H1 (cell line): Measurements from ENCODE around the gene DGUOK. TPM values are rescaled to one million over a fixed set of nuclear protein-coding genes. Genes with fewer than 3 reads are reported as not detected.

ENCODE experiments used
- CTCF ChIA-PET: fragments of 300-600 bp; sonication (Branson Sonifier 250); formaldehyde crosslinking; loops from one replicate; lab custom pipeline; 2021; ENCODE audit not compliant: partially characterized antibody; lab: Charles Lee
- POLR2A ChIA-PET: fragments of 300-600 bp; sonication (Branson Sonifier 250); formaldehyde crosslinking; loops from one replicate; lab custom pipeline; 2021; ENCODE audit warnings: inconsistent platforms; ENCODE audit not compliant: partially characterized antibody; lab: Charles Lee
- DNase-seq, 2 experiments: peaks; one replicate each; pipeline versions ENCODE4 v3.0.0 to v3.0.0-alpha.2; 2010 to 2022; ENCODE audit warnings: low spot score in 2 of 2, low read depth in 1 of 2, mixed read lengths in 1 of 2
- FAIRE-seq: peaks from 2 replicates; lab custom pipeline; 2011; peaks lifted over from hg19 to GRCh38; lab: Jason Lieb, UNC
- H2AFZ ChIP-seq: 2 replicates; pipeline ENCODE4 v1.8.1; 2012; ENCODE audit warnings: low read length, inconsistent platforms
- H2AK5ac ChIP-seq: 2 replicates; pipeline ENCODE4 v1.6.1; 2013; ENCODE audit warnings: low read depth, low read length
- H2BK120ac ChIP-seq: replicated peaks from 2 replicates; pipeline ENCODE3; 2013; ENCODE audit warnings: low read depth, low read length, inconsistent platforms
- H2BK12ac ChIP-seq: 2 replicates; pipeline ENCODE4 v1.6.1; 2013; ENCODE audit warnings: low read depth, low read length
- H2BK15ac ChIP-seq: 2 replicates; pipeline ENCODE4 v1.6.1; 2013; ENCODE audit warnings: low read length
- H2BK20ac ChIP-seq: 2 replicates; pipeline ENCODE4 v1.6.1; 2013; ENCODE audit warnings: low read length
- H2BK5ac ChIP-seq: 2 replicates; pipeline ENCODE4 v1.6.1; 2013; ENCODE audit warnings: low read depth, low read length
- H3K14ac ChIP-seq: 2 replicates; pipeline ENCODE4 v1.6.1; 2013; ENCODE audit warnings: inconsistent platforms; ENCODE audit not compliant: insufficient read length
- H3K18ac ChIP-seq: 2 replicates; pipeline ENCODE4 v1.6.1; 2013; ENCODE audit warnings: low read length; ENCODE audit errors: extremely low read depth
- H3K23ac ChIP-seq: 2 replicates; pipeline ENCODE4 v1.6.1; 2013; ENCODE audit warnings: inconsistent platforms; ENCODE audit not compliant: insufficient read length
- H3K23me2 ChIP-seq: 2 replicates; pipeline ENCODE4 v1.6.1; 2013; ENCODE audit warnings: low read depth, low read length
- H3K27ac ChIP-seq: 2 replicates; pipeline ENCODE4 v1.6.1; 2011; ENCODE audit warnings: low read depth, low read length, inconsistent platforms
- H3K27me3 ChIP-seq, 4 experiments: replicated peaks in 1 of 4; 1 replicate in 1 of 4; 2 replicates in 3 of 4; pipeline versions ENCODE4 v1.6.1 to v1.8.1; 2011 to 2013; ENCODE audit warnings: low read length in 3 of 4, mild to moderate bottlenecking in 3 of 4, inconsistent platforms in 2 of 4, mixed read lengths in 2 of 4, moderate library complexity in 1 of 4; ENCODE audit not compliant: control insufficient read depth in 3 of 4, insufficient read depth in 3 of 4; ENCODE audit errors: extremely low read depth in 1 of 4
- H3K36me3 ChIP-seq, 4 experiments: 2 replicates each; pipeline versions ENCODE4 v1.6.1 to v1.8.1; 2011 to 2013; ENCODE audit warnings: mild to moderate bottlenecking in 4 of 4, low read length in 3 of 4, moderate library complexity in 2 of 4, control low read depth in 1 of 4, inconsistent platforms in 1 of 4; ENCODE audit not compliant: insufficient read depth in 4 of 4, control insufficient read depth in 2 of 4
- H3K4ac ChIP-seq: replicated peaks from 2 replicates; pipeline ENCODE3; 2013; ENCODE audit warnings: low read length, low read depth, mixed read lengths, inconsistent platforms; ENCODE audit not compliant: insufficient read length
- H3K4me1 ChIP-seq, 4 experiments: replicated peaks in 1 of 4; 1 replicate in 1 of 4; 2 replicates in 3 of 4; pipeline versions ENCODE4 v1.6.1 to v1.8.1; 2011 to 2013; ENCODE audit warnings: low read length in 3 of 4, inconsistent platforms in 2 of 4, mixed read lengths in 1 of 4; ENCODE audit not compliant: insufficient read depth in 4 of 4, control insufficient read depth in 3 of 4
- H3K4me2 ChIP-seq, 2 experiments: 2 replicates each; pipeline versions ENCODE4 v1.6.1 to v1.8.1; 2011 to 2013; ENCODE audit warnings: low read depth in 2 of 2, low read length in 2 of 2, control low read depth in 1 of 2, inconsistent platforms in 1 of 2, mild to moderate bottlenecking in 1 of 2; ENCODE audit not compliant: insufficient read depth in 1 of 2
- H3K4me3 ChIP-seq, 4 experiments: fragments of 200-600, 300-600 bp in 1 of 4; sonication (generic), shearing (Covaris generic), sonication (Bioruptor Twin) in 1 of 4; 2 replicates each; pipeline versions ENCODE4 v1.5.1 to v1.8.1; 2011 to 2016; ENCODE audit warnings: low read length in 4 of 4, low read depth in 3 of 4, control low read depth in 2 of 4, inconsistent platforms in 2 of 4, mild to moderate bottlenecking in 2 of 4, mixed read lengths in 1 of 4, moderate library complexity in 1 of 4; ENCODE audit not compliant: insufficient read depth in 2 of 4; ENCODE audit errors: extremely low read depth in 1 of 4
- H3K56ac ChIP-seq: replicated peaks from 2 replicates; pipeline ENCODE3; 2013; ENCODE audit warnings: low read depth, mild to moderate bottlenecking, mixed read lengths, low read length, inconsistent platforms; ENCODE audit not compliant: insufficient read length
- H3K79me1 ChIP-seq: 2 replicates; pipeline ENCODE4 v1.6.1; 2013; ENCODE audit warnings: low read depth, low read length, control low read depth
- H3K79me2 ChIP-seq, 2 experiments: 2 replicates each; pipeline versions ENCODE4 v1.6.1 to v1.8.1; 2012 to 2013; ENCODE audit warnings: low read length in 2 of 2, mild to moderate bottlenecking in 2 of 2, inconsistent platforms in 1 of 2; ENCODE audit not compliant: insufficient read depth in 2 of 2, control insufficient read depth in 1 of 2
- H3K9ac ChIP-seq, 4 experiments: replicated peaks in 1 of 4; 1 replicate in 1 of 4; 2 replicates in 3 of 4; pipeline versions ENCODE4 v1.6.1 to v1.8.1; 2011 to 2013; ENCODE audit warnings: low read depth in 3 of 4, low read length in 3 of 4, control low read depth in 2 of 4, mild to moderate bottlenecking in 2 of 4, moderate library complexity in 2 of 4, inconsistent platforms in 1 of 4; ENCODE audit errors: extremely low read depth in 1 of 4
- H3K9me3 ChIP-seq, 2 experiments: 2 replicates each; pipeline versions ENCODE4 v1.6.1 to v1.8.1; 2012 to 2013; ENCODE audit warnings: mild to moderate bottlenecking in 2 of 2, moderate library complexity in 2 of 2, control low read depth in 1 of 2, inconsistent platforms in 1 of 2, low read depth in 1 of 2, low read length in 1 of 2, mixed read lengths in 1 of 2; ENCODE audit not compliant: insufficient read depth in 2 of 2
- H4K20me1 ChIP-seq, 2 experiments: replicated peaks in 1 of 2; 2 replicates each; pipeline versions ENCODE3 to v1.8.1; 2011 to 2013; ENCODE audit warnings: inconsistent platforms in 2 of 2, low read length in 2 of 2, mild to moderate bottlenecking in 1 of 2; ENCODE audit not compliant: insufficient read depth in 2 of 2, control insufficient read depth in 1 of 2
- H4K5ac ChIP-seq: 2 replicates; pipeline ENCODE4 v1.6.1; 2013; ENCODE audit warnings: low read length, low read depth, mixed read lengths, inconsistent platforms; ENCODE audit not compliant: insufficient read length
- H4K8ac ChIP-seq: 2 replicates; pipeline ENCODE4 v1.8.0; 2013; ENCODE audit warnings: mild to moderate bottlenecking, moderate library complexity, low read length, inconsistent platforms; ENCODE audit not compliant: insufficient read depth; ENCODE audit errors: extremely low read depth
- H4K91ac ChIP-seq: replicated peaks from 2 replicates; pipeline ENCODE3; 2013; ENCODE audit warnings: low read length, mixed read lengths, inconsistent platforms; ENCODE audit not compliant: insufficient read length
- ASH2L ChIP-seq: fragments of 200-600, 300-600 bp; sonication (generic); IDR thresholded peaks from one replicate; pipeline ENCODE4 v1.7.1; 2017; ENCODE audit warnings: low read length
- CTCF ChIP-seq, 3 experiments: IDR thresholded peaks; 1 replicate in 2 of 3; 2 replicates in 1 of 3; pipeline versions ENCODE4 v1.5.1 to v1.6.1; 2011; ENCODE audit warnings: low read length in 3 of 3, mild to moderate bottlenecking in 3 of 3, inconsistent platforms in 2 of 3, low read depth in 1 of 3, moderate library complexity in 1 of 3; ENCODE audit not compliant: insufficient read depth in 1 of 3; ENCODE audit errors: control extremely low read depth in 1 of 3
- E2F6 ChIP-seq: IDR thresholded peaks from 2 replicates; pipeline ENCODE4 v1.6.1; 2012; ENCODE audit warnings: inconsistent platforms
- GABPA ChIP-seq: IDR thresholded peaks from 2 replicates; pipeline ENCODE4 v1.6.1; 2011; ENCODE audit warnings: mild to moderate bottlenecking, low read length, moderate library complexity, borderline replicate concordance; ENCODE audit not compliant: insufficient read depth
- HDAC2 ChIP-seq, 2 experiments: fragments of 300-600 bp in 1 of 2; sonication (generic) in 1 of 2; IDR thresholded peaks; 2 replicates each; pipeline ENCODE4 v1.6.1; 2011 to 2012; ENCODE audit warnings: low read depth in 2 of 2, low read length in 2 of 2, mild to moderate bottlenecking in 2 of 2, moderate library complexity in 2 of 2, borderline replicate concordance in 1 of 2, inconsistent platforms in 1 of 2
- KDM4A ChIP-seq: IDR thresholded peaks from one replicate; pipeline ENCODE4 v1.7.1; 2012; ENCODE audit warnings: low read depth, mild to moderate bottlenecking, moderate library complexity, low read length, inconsistent platforms; ENCODE audit not compliant: severe bottlenecking
- NRF1 ChIP-seq: IDR thresholded peaks from 2 replicates; pipeline ENCODE4 v1.6.1; 2011; ENCODE audit warnings: mild to moderate bottlenecking, low read depth, low read length, improper control_type of control experiment
- POLR2A ChIP-seq, 2 experiments: IDR thresholded peaks; 1 replicate in 1 of 2; 2 replicates in 1 of 2; pipeline ENCODE4 v1.6.1; 2011; ENCODE audit warnings: low read depth in 2 of 2, low read length in 2 of 2, mild to moderate bottlenecking in 2 of 2; ENCODE audit errors: control extremely low read depth in 1 of 2
- TCF12 ChIP-seq: IDR thresholded peaks from 2 replicates; pipeline ENCODE4 v1.6.1; 2011; ENCODE audit warnings: low read depth, mild to moderate bottlenecking, low read length
- TEAD4 ChIP-seq: IDR thresholded peaks from 2 replicates; pipeline ENCODE4 v1.6.1; 2012; ENCODE audit warnings: low read depth, low read length, inconsistent platforms, mixed read lengths
- YY1 ChIP-seq: IDR thresholded peaks from 2 replicates; pipeline ENCODE4 v1.6.1; 2011; ENCODE audit warnings: low read depth, mild to moderate bottlenecking, low read length
- WGBS, 2 experiments: shearing (Covaris generic) in 1 of 2; methylation state at CpG; one replicate each; pipeline versions ENCODE4 v1.1.6 to v1.1.7; 2013 to 2015; ENCODE audit warnings: low lambda C conversion rate in 2 of 2, mixed read lengths in 2 of 2, inconsistent platforms in 1 of 2, low coverage in 1 of 2, missing lambda C conversion rate in 1 of 2; ENCODE audit not compliant: insufficient replicate concordance in 2 of 2, insufficient coverage in 1 of 2, insufficient read length in 1 of 2; ENCODE audit errors: extremely low coverage in 1 of 2, missing lambda C conversion rate in 1 of 2; 5-methylcytosine and 5-hydroxymethylcytosine counted together
- polyA plus RNA-seq, 7 experiments: library from polyadenylated mRNA; depleted of rRNA in 3 of 7; stranded (reverse) in 5 of 7; unstranded in 2 of 7; fragments of >200 nt in 5 of 7; fragments of 200-250 nt in 2 of 7; gene quantifications; 1 replicate in 5 of 7; 2 replicates in 1 of 7; 4 replicates in 1 of 7; pipeline versions ENCODE4 v1.2.1 to v1.2.3, GENCODE V29; 2011 to 2013; ENCODE audit warnings: missing spikeins in 2 of 7, mixed read lengths in 2 of 7
- total RNA-seq: library from RNA; stranded (reverse); fragmentation: NEBNext Ultra II Directional; extraction: Animal tissue kit (Norgen Biotek cat#: 25700); gene quantifications from 2 replicates; pipeline ENCODE4 v1.2.1, GENCODE V29; 2021

Gene DGUOK
- total and polyA plus RNA-seq, 2 of the 8 experiments (the other 6 are each of a cell fraction or from before 2014, with no cell fraction given) = 110 to 168 TPM

DNA sequence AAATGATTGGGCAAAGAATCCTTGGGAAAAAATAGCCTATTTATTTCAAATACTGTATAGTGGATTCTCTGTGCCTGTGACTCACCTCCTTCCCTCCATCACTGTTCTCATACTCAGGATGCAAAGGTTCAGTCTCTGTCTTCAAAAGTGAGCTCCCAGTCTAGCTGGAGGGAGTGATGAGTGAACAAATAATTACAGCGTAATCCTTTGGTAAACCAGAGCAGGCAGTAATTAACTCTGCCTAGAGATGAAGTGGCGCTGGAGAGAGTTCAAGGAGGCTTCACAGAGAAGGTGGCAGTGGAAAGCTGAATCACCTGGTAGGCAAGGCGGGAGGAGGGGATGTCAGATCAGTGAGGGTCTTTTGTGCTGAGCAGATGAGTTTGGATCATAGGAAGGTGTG, 6.5 kb downstream of the DGUOK start:
- Histone ChIP-seq H2BK20ac (no peak overlapping the region), H3K27me3 (no peaks in the 10 kb centered on the region), H4K91ac (no peak overlapping the region), H4K5ac (no peak overlapping the region), H3K27ac (no peak overlapping the region), H3K79me2 (peaks cover 32 to 92% of the 10 kb centered on the region in 2 experiments), H3K23ac (no peak overlapping the region), H2BK15ac (no peak overlapping the region), H3K9ac (no peak overlapping the region; a peak in 1 of 7 replicates), H3K18ac (no peak overlapping the region), H4K8ac (no peak overlapping the region), H3K9me3 (no peaks in the 10 kb centered on the region), H3K36me3 (peaks cover 0 to 12% (median 7%) of the 10 kb centered on the region in 4 experiments; a peak in 4 of 8 replicates), H3K79me1 (peaks cover 21% of the 10 kb centered on the region), H3K4ac (no peak overlapping the region), H4K20me1 (peaks cover 13 to 22% of the 10 kb centered on the region in 2 experiments), H3K4me3 (no peak overlapping the region), H3K4me1 (no peaks in the 10 kb centered on the region), H3K4me2 (no peak overlapping the region), H2BK12ac (no peak overlapping the region), H2BK120ac (no peak overlapping the region), H2BK5ac (no peak overlapping the region), H3K56ac (no peak overlapping the region), H3K23me2 (no peaks in the 10 kb centered on the region; the same call in 1 of the 2 replicates), H2AK5ac (no peak overlapping the region), H3K14ac (no peak overlapping the region), H2AFZ (no peak overlapping the region)
- no peak for FAIRE-seq
- no peak for DNase-seq
- POLR2A ChIA-PET = interaction anchor here (1.1 to 1.4 kb wide), 3 partner anchors 11 to 14 kb away, joined by 3 to 7 read pairs (median 4); no protein-coding TSS in a partner anchor
- CTCF ChIA-PET = interaction anchor here (1.2 to 1.9 kb wide), 4 partner anchors 12 to 22 kb away, joined by 3 to 6 read pairs (median 4); no protein-coding TSS in a partner anchor
- no peak for TF ChIP-seq CTCF (IDR thresholded peaks at IDR 0.05; ENCODE audit: control extremely low read depth in 1 of 3, insufficient read depth in 1 of 3, low read depth in 1 of 3, low read length in 3 of 3)
- no peak for TF ChIP-seq KDM4A
- TF ChIP-seq E2F6 = no peak
- no peak for TF ChIP-seq POLR2A (IDR thresholded peaks at IDR 0.05; ENCODE audit: control extremely low read depth in 1 of 2, low read depth in 2 of 2, low read length in 2 of 2)
- TF ChIP-seq YY1 = no peak
- no peak for TF ChIP-seq HDAC2 (IDR thresholded peaks at IDR 0.05; ENCODE audit: borderline replicate concordance in 1 of 2, low read depth in 2 of 2, low read length in 2 of 2)
- TF ChIP-seq NRF1 = no peak
- TF ChIP-seq TEAD4 = no peak
- no peak for TF ChIP-seq ASH2L
- no peak for TF ChIP-seq TCF12
- no peak for TF ChIP-seq GABPA
- 88% methylated on average over 3 of the region's 3 CpGs; no CpG with 5 or more reads in 1 of the 2 experiments for WGBS, 2 experiments
